GM21367 (cell line): ENCODE data around the gene NTF4.
A peak's percentile ranks its signal among the peaks of the same experiment; 100 is the strongest.
"Not testable (repeated sequence)": the region's sequence is repeated elsewhere in the genome, so short reads cannot be mapped to it uniquely, and the experiment has no call there.

Experiments
- ATAC-seq: cut with Tn5 transposase; IDR thresholded peaks from one replicate; pipeline ENCODE4 v1.9.1; 2021; ENCODE audit not compliant: unreplicated experiment

The NTF4 gene

DNA sequence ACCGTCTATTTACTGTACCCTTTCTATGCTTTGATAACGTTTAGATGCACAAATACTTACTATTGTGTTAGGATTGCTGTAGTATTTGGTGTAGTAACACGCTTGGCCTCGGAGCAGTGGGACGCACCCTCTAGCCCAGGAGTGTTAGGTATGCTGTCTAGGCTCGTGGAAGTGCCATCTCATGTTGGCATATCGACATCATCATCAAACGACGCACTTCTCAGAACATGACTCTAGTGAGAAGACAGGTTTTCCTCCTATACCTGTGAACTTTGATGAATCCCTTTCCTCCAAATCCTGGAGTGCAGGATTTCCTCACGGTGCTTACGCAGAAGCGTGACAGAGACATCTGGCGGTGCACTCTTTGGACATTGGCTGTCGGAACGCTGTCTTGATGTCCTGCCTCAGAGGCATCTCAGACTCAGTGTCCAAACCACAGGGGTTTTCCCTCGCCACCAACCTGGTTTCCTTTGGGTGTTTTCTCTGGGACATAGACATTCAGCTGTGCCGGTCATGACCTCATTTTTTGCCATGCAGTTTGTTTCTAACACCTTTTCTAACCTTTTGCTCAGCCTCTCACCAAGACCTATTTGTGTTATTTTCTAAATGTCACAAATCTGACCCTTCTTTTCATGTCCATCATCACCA is 26.9 kb upstream of the NTF4 start:
- ATAC-seq: no peak

DNA sequence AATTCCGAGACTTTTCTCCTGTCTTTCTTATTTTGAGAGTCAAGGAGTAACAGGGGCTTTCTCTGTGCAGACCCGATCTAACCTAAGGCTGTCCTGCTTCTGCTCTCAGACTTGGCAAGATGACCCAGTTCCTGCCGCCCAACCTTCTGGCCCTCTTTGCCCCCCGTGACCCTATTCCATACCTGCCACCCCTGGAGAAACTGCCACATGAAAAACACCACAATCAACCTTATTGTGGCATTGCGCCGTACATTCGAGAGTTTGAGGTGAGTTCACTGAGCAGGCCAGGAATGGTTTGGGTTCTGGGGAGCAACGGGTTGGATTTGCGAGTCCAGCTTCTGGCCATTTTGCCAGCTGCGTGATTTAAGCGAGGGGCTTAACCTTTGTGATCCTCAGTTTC is 21.7 kb upstream of the NTF4 start:
- ATAC-seq: no peak

DNA sequence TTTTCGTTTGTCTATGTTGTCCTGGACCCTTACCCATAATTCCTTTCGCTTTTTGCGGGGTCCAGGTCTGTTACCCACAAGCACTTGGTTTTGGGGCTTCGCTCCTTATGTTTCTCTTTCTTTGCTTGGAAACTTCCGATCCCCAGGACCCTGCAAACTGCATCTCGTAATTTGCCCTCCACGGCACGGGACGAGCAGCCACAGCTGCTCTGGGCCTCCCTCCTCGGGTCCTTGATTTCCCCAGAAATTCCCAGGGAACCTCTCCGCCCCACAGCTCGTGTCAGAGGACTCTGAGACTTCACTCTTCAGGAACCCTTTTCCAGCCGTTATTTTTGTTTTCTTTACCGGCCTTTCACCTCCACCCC is 21.2 kb upstream of the NTF4 start:
- no peak for ATAC-seq

DNA sequence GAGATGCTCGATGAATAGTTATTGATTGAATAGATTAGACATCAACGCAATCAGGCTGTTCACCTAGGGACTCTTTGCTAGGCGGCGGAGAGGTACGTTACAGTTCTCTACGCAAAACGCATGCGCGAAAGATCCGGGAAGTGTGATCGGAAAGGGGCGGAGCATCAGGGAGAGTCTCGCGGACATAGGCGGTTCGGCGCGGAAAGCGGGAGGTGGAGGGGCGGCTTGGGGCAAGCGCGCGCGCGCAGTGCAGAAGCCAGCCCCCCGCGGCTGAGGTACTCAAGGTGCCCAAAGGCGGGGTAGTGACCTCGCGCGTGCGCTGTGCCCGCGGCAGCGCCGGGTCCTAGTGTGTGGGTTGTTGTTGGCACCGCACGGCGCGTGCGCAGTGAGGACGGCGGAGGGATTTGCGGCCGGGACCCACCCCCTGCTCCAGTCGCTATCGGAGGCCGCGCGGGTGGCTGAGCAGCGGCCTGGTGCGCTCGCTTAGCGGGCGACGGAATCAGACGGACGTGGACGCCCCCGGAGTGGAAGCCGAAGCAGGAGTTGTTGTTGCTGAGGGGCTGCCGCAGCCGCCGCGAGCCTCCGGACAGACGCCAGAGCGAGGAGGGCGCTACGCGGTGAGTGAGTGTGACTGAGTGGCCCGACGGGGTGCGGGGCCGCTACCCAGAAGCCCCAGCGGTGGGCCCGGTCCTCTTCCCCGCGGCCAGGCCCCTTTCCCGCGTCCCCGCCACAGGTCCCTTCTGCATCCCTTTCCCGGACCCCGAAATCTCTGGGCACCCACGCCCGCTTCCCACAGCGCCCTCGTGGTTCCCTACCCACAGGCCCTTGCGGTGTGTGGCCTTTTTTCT is 20.6 kb upstream of the NTF4 start, which contains the start of gene SNRNP70:
TSS of gene SNRNP70 (plus strand) at position 432 of the 848 bp plus-strand sequence. CDS start 964 bp downstream, outside the sequence.
- peak; percentile 65 for ATAC-seq

DNA sequence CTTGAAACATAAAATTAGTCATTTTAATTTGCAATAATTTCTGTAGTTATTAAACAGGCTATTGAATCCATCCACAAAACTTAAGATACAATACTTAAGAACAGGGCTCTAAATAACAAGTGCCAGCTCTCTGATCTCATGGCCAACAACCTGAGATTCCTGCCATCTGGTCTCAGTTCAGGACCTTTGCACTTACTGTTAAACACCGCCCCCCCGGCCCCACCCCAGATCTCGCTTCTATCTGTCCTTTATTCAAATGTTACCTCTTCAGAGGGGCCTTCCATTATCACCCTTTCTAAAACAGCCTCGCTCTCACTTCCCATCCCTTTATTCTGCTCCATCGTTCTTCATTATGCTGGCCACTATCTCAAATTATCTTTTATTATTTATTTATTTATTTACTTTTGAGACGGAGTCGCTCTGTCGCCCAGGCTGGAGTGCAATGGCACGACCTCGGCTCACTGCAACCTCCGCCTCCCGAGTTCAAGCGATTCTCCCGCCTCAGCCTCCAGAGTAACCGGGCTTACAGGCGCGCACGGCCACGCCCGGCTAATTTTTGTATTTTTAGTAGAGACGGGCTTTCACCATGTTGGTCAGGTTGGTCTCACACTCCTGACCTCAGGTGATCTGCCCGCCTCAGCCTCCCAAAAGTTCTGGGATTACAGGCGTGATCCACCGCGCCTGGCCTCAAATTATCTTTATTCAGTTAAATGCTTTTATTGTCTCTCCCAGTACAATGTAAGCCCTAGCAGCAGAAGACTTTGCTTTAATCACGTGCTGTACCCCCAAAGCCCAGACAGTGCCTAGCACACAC is 19.8 kb upstream of the NTF4 start:
- no peak for ATAC-seq

DNA sequence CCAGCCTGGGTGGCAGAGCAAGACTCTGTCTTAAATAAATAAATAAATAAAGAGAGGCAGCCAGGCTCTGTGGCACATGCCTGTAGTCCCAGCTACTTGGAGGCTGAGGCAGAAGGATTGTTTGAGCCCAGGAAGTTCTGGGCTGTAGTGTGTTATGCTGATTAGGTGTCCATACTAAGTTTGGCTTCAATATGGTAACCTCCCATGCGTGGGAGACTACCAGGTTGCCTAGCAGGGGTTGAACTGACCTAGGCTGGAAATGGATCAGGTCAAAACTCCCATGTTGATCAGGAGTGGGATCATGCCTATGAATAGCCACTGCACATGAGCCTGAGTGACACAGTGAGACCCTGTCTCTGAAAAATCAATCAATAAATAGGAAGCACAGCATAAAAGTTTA is 16.7 kb upstream of the NTF4 start:
- no peak for ATAC-seq

DNA sequence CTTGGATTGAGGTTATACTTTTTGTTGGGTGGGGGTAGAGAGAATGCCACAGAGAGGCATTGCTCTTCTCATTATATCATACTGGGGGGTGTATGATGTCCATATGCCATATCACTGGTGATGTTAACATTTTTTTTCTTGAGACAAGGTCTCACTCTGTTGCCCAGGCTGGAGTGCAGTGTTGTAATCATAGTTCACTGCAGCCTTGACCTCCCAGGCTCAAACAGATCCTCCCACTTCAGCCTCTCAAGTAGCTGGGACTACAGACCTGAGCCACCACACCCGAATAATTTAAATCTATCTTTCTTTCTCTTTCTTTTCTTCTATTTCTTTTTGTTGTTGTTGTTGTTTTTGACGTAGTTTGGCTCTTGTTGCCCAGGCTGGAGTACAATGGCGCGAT is 15.8 kb upstream of the NTF4 start:
- ATAC-seq: no peak

DNA sequence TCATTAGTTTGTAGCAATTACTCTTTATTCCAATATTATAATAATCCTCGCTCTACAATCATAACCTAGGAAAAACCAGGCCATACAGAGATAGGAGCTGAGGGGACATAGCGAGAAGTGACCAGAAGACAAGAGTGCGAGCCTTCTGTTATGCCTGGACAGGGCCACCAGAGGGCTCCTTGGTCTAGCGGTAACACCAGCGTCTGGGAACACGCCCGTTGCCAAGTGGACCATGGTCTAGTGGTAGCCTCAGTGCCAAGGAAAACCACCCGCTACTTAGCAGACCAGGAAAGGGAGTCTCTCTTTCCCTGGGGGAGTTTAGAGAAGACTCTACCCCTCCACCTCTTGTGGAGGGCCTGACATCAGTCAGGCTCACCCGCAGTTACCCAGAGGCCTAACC is 10.3 kb upstream of the NTF4 start:
- ATAC-seq: not testable (repeated sequence)

DNA sequence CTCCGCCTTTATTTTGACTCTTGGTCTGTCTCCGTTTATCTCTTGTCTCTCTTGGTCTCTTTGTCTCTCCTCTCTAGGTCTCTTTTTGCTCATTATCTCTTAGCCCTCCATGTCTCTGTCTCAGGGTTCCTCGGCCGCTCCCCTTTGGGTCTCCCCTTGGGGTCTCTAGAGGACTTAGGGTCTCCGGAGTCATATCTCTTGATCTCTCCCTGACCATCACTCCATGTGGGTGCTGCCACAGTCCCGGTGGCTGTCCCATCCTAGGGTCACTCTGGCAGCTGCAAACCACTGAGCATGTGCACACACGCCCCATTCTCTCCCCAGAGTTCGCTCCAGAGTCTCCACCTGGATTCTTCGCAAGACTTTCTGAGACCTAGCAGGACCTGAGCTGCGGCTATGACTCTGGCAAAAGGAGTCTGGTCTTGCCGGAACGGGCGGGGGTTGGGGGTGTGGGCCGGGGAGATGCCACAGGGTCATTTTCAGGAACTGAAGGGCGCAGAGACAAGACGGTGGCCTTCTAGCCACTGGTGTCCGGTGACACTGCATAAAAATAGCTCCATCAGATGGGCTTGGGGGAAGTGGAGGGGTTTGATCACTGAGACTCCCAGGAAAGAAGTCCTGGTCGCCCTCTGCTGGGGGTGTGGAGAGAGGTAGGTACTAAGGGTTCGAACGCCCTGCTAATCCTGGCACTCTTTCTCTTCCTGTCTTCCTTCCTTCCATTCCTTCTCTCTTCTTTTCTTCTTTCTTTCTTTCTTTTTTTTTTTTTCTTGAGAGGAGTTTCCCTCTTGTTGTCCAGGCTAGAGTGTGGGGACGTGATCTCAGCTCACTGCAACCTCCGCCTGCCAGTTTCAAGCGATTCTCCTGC is 9.1 kb upstream of the NTF4 start:
- no peak for ATAC-seq

DNA sequence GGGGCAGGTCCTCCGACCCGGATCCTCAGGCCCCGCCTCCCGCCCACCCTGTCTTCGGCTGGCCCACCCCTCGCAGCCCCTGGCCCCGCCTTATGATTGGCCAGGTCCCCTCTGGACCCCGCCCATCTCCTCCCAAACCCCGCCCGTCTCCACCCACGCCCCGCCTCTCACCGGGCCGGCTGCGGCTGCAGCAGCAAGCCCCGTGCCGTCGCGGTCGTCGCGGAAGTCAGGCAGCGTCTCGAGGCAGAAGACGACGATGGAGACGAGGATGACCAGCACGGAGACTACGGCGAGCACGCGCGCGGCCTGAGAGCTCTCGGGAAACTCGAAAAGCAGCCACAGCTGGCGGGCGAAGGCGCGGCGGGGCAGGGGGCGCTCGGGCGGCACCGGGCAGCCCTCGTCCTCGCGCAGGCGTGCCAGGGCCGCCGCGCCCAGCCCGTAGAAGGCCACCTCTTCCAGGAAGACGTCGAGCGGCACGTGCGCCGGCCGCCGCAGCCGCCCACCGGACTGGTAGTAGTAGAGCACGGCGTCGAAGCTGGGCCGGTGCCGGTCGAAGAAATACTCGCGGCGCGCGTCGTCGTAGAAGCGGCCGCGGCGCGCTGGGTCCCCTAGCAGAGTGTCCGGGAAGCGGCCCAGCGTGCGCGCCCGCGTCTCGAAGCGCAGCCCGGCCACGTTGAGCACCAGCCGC is 7.4 kb upstream of the NTF4 start:
- ATAC-seq: no peak

DNA sequence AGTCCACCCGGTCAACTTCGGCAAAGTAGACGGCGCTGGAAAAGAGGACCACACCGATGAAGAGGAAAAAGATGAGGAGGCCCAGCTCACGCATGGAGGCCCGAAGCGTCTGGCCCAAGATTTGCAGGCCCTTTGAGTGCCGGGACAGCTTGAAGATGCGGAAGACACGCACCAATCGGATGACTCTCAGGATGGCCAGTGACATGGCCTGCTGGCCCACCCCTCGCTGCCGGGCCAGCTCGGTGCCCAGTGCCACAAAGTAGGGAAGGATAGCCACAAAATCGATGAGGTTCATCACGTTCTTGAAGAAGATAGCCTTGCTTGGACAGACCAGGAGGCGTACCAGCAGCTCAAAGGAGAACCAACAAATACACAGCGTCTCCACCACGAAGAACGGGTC is 5.8 kb upstream of the NTF4 start:
- no peak for ATAC-seq

DNA sequence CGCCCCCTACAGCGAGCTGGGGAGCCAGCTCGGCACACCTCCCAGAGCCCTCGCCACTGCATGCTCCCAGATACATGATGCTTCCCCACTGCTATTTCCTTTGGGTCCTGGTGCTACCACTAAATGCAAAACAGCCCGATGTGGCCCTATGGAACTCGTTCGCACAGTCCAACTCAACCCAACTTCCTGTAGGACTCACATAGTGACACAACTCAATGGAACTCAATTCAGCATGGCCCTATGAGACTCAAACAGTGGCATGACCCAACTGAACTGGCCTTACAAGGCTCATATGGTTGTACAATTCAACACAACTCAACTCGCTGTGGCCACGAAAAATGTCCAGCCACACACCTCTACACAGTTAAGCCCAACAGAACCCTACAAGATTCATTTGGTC is 4.4 kb upstream of the NTF4 start:
- no peak for ATAC-seq

DNA sequence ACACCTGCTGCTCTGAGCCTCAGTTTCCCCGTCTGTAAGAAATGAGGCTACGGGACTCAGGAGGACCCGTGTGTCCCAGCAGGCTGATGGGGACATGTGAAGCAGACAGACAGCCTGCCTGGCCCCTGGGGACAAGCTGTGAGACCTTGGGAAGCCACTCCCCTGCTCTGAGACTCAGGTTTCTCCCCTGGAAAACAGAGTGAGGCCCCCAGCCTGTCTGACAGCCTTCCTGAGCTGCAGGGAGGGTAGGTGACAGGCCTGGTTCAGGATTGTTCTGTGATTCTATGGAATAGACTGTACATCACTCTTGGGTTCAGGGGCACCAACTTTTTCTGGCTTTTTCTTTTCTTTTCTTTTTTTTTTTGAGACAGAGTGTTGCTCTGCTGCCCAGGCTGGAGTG is 2.9 kb upstream of the NTF4 start:
- ATAC-seq: no peak

DNA sequence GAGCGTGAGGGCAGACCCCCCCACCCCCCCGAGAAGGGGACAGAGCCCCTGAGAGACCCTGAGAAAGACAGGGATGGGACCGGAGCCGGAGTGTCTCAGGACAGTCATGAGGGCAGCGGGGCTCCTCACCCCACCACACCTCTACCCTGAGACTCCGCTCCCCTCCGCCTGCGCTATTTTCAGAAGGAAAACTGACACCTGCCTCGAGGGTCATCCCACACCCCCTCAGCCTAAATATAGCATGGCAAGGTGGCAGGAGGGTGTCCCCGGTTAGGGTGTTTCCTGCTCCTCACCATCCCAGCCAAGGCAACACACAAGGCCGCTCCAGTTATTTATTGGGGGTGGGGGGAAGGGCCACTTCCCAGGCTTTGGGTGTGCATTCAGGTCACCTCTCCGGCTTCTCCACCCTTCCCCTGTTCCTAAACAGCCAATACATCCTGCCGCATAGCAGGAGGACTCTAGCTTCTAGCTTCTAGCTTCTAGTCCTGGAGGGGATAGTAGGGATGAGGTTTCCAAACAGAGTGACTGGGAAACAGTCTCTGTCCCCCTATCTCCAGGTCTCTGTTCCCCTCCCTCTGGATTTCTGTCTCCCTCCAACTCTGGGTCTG is 1.4 kb upstream of the NTF4 start:
- ATAC-seq: no peak

DNA sequence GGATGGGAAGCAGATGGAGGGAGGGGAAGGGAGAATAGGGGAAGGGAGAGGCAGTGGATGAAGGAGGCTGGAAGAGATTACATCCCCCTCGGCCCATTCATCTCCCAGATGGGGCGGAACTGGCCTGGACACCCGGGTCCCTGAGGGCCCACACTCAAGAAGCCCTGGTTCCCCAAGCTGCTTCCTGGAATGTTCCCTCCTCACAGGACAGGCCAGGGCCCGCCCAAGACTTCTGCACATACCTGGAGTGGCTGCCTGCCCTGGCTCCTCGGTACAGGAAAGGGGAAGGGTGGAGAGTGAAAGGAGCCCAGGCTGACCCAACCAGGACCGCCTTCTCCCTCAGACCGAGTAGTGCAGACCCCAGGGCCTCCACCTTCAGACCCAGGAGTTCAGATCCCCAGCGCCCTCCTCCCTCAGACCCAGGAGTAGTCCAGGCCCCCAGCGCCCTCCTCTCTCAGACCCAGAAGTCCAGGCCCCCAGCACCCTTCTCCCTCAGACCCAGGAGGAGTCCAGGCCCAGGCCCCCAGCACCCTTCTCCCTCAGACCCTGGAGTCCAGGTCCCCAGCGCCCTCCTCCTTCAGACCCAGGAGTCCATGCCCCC is 489 bp downstream of the NTF4 start:
- ATAC-seq: no peak

DNA sequence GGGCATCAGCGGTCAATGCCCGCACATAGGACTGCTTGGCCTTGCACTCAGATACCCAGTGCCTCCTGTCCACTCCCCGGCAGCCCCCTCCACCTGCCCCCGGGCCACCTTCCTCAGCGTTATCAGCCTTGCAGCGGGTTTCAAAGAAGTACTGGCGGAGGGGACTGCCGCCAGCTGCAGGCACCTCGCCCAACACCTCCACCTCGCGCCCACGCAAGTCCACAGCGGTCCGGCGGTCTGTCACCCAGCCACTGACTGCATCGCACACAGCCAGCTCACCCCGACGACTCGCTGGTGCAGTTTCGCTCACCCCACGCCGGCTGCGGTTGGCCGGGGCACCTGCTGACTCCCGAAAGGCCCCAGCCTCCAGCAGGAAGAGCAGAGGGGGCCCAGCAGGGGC is 3.2 kb downstream of the NTF4 start:
- ATAC-seq: no peak

DNA sequence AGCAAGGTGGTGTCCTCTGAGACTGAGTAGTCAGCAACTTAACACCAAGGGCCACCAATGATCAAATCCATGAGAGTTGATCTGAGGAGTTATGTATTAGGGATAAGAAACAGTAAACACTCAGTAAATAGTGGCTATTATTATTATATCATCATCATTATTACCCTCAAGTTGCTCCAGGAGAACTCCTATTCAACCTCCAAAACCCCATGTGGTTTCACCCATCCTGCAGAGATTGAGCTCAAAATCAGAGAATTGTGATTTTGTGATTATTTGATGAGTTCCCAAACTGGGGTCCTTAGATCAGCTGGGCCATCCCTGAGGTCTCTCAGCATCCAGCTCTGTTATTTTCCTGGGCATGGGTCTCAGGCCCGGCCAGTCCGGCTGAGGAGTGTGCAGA is 3.6 kb downstream of the NTF4 start:
- no peak for ATAC-seq

DNA sequence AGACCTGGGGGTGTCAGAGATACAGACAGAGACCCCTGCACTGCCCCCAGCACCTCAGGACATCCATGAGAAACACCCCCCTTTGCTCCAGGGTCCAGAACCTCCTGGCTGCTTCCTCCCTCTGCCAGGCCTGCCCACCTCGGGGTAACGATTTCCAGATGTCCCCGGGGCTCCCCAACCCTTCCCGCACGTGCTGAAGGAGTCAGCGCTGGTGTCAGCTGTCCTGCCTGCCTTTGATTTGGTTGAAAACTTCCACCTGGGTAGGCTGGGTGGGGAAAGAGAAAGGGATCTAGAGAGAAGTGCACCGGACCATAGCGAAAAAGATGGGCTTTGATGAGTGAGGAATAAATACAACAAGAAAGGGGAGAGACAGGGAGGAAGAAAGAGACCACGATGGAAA is 5.6 kb downstream of the NTF4 start:
- ATAC-seq: no peak

DNA sequence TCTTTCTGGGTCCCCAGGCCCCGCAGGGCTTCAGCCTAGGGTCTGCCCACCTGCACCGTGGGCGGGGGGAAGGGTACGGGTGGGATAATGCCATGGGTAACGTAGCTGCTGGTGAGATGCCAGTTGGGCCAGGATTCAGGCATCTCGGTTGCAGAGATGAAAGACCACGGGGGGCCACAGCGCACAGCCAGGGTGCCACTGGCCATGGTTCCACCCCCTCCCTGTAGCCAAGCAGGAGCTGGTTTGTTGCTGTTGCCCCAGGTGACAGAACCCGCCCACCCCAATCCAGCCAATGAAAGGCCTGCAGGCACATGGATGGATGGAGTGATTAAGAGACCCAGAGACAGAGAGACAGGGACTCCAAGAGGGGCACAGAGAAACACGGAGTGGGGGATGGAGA is 6.1 kb downstream of the NTF4 start:
- ATAC-seq: no peak
